Measurements from ENCODE around the gene TMC3. TPM values are rescaled to one million over a fixed set of nuclear protein-coding genes. Genes with fewer than 3 reads are reported as not detected.
A peak's percentile ranks its signal among the peaks of the same experiment; 100 is the strongest.

The TMC3 gene
- total and polyA plus RNA-seq, 2 experiments from 2014 or later: 0.20 to 0.21 TPM

GRCh38 chr15:81338170-81339007, 35.6 kb downstream of the TMC3 start:
- no peak for TF ChIP-seq CTCF (IDR thresholded peaks at IDR 0.05; ENCODE audit: low read depth, low read length)
- no peaks in the 10 kb centered on the region for H3K9me3 ChIP-seq (ENCODE audit: low read depth)

GRCh38 chr15:81337713-81338157, 36.3 kb downstream of the TMC3 start:
- no peak for TF ChIP-seq CTCF (IDR thresholded peaks at IDR 0.05; ENCODE audit: low read depth, low read length)
- Histone ChIP-seq H3K36me3 (no peaks in the 10 kb centered on the region), H3K9me3 (ENCODE audit: low read depth) (no peaks in the 10 kb centered on the region), H3K4me1 (ENCODE audit: low read depth) (no peaks in the 10 kb centered on the region), H3K4me3 (no peak overlapping the region), H3K27me3 (no peaks in the 10 kb centered on the region), H3K27ac (no peak overlapping the region)
- peak in 1 of 2 donors; percentile 46 for DNase-seq (ENCODE audit: low read depth in 1 of 2, low spot score in 1 of 2)

More at GRCh38 chr15:81338170-81339007, 35.6 kb downstream of the TMC3 start:
- peak in 1 of 2 donors; percentile 90 for DNase-seq (ENCODE audit: low read depth in 1 of 2, low spot score in 1 of 2)
- Histone ChIP-seq H3K4me3 (no peak overlapping the region), H3K36me3 (no peaks in the 10 kb centered on the region), H3K27me3 (no peaks in the 10 kb centered on the region), H3K4me1 (ENCODE audit: low read depth) (no peaks in the 10 kb centered on the region), H3K27ac (no peak overlapping the region)

- Histone ChIP-seq H3K4me3 (no peak overlapping the region), H3K9me3 (ENCODE audit: low read depth) (no peaks in the 10 kb centered on the region), H3K4me1 (ENCODE audit: low read depth) (no peaks in the 10 kb centered on the region), H3K27ac (no peak overlapping the region), H3K36me3 (no peaks in the 10 kb centered on the region), H3K27me3 (no peaks in the 10 kb centered on the region)
- DNase-seq (ENCODE audit: low read depth in 1 of 2, low spot score in 1 of 2): no peak
- TF ChIP-seq CTCF (IDR thresholded peaks at IDR 0.05; ENCODE audit: low read depth, low read length): no peak
Observed at GRCh38 chr15:81337241-81337640, 36.8 kb downstream of the TMC3 start.

- peak; percentile 56 for TF ChIP-seq CTCF (IDR thresholded peaks at IDR 0.05; ENCODE audit: low read depth, low read length)
- Histone ChIP-seq H3K9me3 (ENCODE audit: low read depth) (no peaks in the 10 kb centered on the region), H3K4me1 (ENCODE audit: low read depth) (peaks cover 2% of the 10 kb centered on the region), H3K4me3 (no peak overlapping the region), H3K27me3 (no peaks in the 10 kb centered on the region), H3K36me3 (no peaks in the 10 kb centered on the region), H3K27ac (no peak overlapping the region)
- DNase-seq (ENCODE audit: low read depth in 1 of 2, low spot score in 1 of 2): peak in 1 of 2 donors; percentile 64
Observed at GRCh38 chr15:81336568-81336967, 37.4 kb downstream of the TMC3 start.

- H3K4me3 ChIP-seq: no peak overlapping the region
- no peak for DNase-seq (ENCODE audit: low read depth in 1 of 2, low spot score in 1 of 2)
- TF ChIP-seq CTCF (IDR thresholded peaks at IDR 0.05; ENCODE audit: low read depth, low read length): no peak
- no peaks in the 10 kb centered on the region for H3K36me3 ChIP-seq
- H3K9me3 ChIP-seq (ENCODE audit: low read depth): no peaks in the 10 kb centered on the region
- H3K4me1 ChIP-seq (ENCODE audit: low read depth): peaks cover 11% of the 10 kb centered on the region
- no peak overlapping the region for H3K27ac ChIP-seq
- H3K27me3 ChIP-seq: no peaks in the 10 kb centered on the region
Observed at GRCh38 chr15:81335631-81336030, 38.4 kb downstream of the TMC3 start.
